Heart left ventricle (tissue), 16 donors: ENCODE results near the gene ITGA5. TPM values are rescaled to one million over a fixed set of nuclear protein-coding genes. Genes with fewer than 3 reads are reported as not detected.
A peak's percentile ranks its signal among the peaks of the same experiment; 100 is the strongest.

Experiments used
- ATAC-seq, 4 donors: fragments of 200-7000 bp; cut with Tn5 transposase; one replicate each; pipeline ENCODE4 v1.9.1; 2020 to 2022; ENCODE audit warnings: moderate library complexity in 4 of 4, mild to moderate bottlenecking in 3 of 4, moderate number of reproducible peaks in 1 of 4
- DNase-seq, 5 donors: peaks; one replicate each; pipeline ENCODE4 v3.0.0-alpha.2; 2020
- H3K27ac ChIP-seq, 12 donors: fragments of 200-600 bp; sonication (generic) in 4 of 12; one replicate each; pipeline versions ENCODE4 v1.5.0 to v1.8.0; 2016 to 2022; ENCODE audit warnings: mild to moderate bottlenecking in 2 of 12
- H3K27me3 ChIP-seq, 9 donors: fragments of 200-600 bp; sonication (generic) in 2 of 9; one replicate each; pipeline versions ENCODE4 v1.5.1 to v1.8.0; 2016 to 2022; ENCODE audit warnings: mild to moderate bottlenecking in 3 of 9
- H3K36me3 ChIP-seq, 9 donors: fragments of 200-600 bp; sonication (generic) in 2 of 9; one replicate each; pipeline versions ENCODE4 v1.5.0 to v1.8.0; 2018 to 2022; ENCODE audit warnings: mild to moderate bottlenecking in 2 of 9
- H3K4me1 ChIP-seq, 12 donors: fragments of 200-600 bp; sonication (generic) in 4 of 12; one replicate each; pipeline versions ENCODE4 v1.5.0 to v1.8.0; 2016 to 2022; ENCODE audit warnings: mild to moderate bottlenecking in 3 of 12
- H3K4me3 ChIP-seq, 12 donors: fragments of 200-600 bp; sonication (generic) in 4 of 12; one replicate each; pipeline versions ENCODE4 v1.5.0 to v1.8.0; 2017 to 2022; ENCODE audit warnings: mild to moderate bottlenecking in 9 of 12, moderate library complexity in 4 of 12
- H3K9me3 ChIP-seq, 12 donors: fragments of 200-600 bp; sonication (generic) in 4 of 12; one replicate each; pipeline versions ENCODE4 v1.5.0 to v1.8.0; 2016 to 2022; ENCODE audit warnings: mild to moderate bottlenecking in 1 of 12
- POLR2A ChIP-seq, 2 donors: fragments of 450-650 bp; IDR thresholded peaks; one replicate each; pipeline ENCODE4 v1.6.1; 2017; ENCODE audit warnings: antibody characterized with exemption in 2 of 2, mild to moderate bottlenecking in 2 of 2, moderate library complexity in 2 of 2
- WGBS, 4 donors: extraction: QIAGEN DNeasy Blood & Tissue Kit in 2 of 4; methylation state at CpG; one replicate each; pipeline versions ENCODE4 v1.1.5 to v1.1.7; 2013 to 2018; 5-methylcytosine and 5-hydroxymethylcytosine counted together
- intact Hi-C, 10 donors: fragments of 100-400 bp; cut with DNase I; formaldehyde crosslinking; loops; one replicate each; pipeline versions ENCODE4 v1.11.1 to v1.14.2; 2022
- long read RNA-seq, 3 donors: library from polyadenylated mRNA; unstranded; transcript quantifications; one replicate each; pipeline ENCODE4 v2.0.0, GENCODE V29; 2020 to 2021
- polyA plus RNA-seq, 2 donors: library from polyadenylated mRNA; stranded (reverse); fragments of 200-250 nt; gene quantifications; one replicate each; pipeline ENCODE4 v1.2.3, GENCODE V29; 2013
- total RNA-seq, 9 donors: library from RNA; depleted of rRNA in 2 of 9; stranded (reverse); fragments of >200 nt in 2 of 9; fragmentation: NEBNext Ultra II Directional in 3 of 9; extraction: Animal tissue kit (Norgen Biotek cat#: 25700) in 3 of 9; gene quantifications; one replicate each; pipeline versions ENCODE4 v1.1.0 to v1.2.4, GENCODE V29; 2016 to 2023
- TF ChIP-seq, protein P1 (sequence below), 12 donors: fragments of 200-600 bp; sonication (generic) in 4 of 12; IDR thresholded peaks; one replicate each; pipeline versions ENCODE4 v1.5.0 to v1.8.0; 2018 to 2022; ENCODE audit warnings: antibody characterized with exemption in 12 of 12, mild to moderate bottlenecking in 5 of 12
- donor health status: ischemic (EF 13 %, LVEDD 7.1; RV severe dilation, severe dysfunction).
- donor health status: healthy with polysubstance abuse.
- donor health status: DM: no; HTN: yes; CAD: no.
- donor health status: DM: no; HTN: no; CAD: no.
- donor health status: ischemic (EF 25% LVEDD 6.9; RV normal size, moderate dysfunction).
- donor health status: ischemic (EF 25% LVEDD 5.7; RV mildly dilated, moderate dysfunction).
- donor health status: healthy.
- donor health status: DM: yes; HTN: yes; CAD: no.
- donor health status: ischemic (EF 35%, LVEDD 5.7; RV mildly dilated, moderate dysfunction).
- donor health status: nonischemic (EF 11% LVEDD 7.7; RV severe dilation, severe dysfunction).
- donor health status: DM: yes; HTN: yes; CAD: no.
- donor health status: PGD.
- donor health status: ischemic (EF 29% LVEDD 5.4; RV normal size, mild dysfunction).
- donor health status: nonischemic (EF 23%, LVEDD 6.1; RV moderate dilation, normal function).

Gene ITGA5
- total RNA-seq (100 to 1,000 TPM in 2 of 9 donors, 10 to 100 TPM in 7; 41.6 to 128 (median 55.0) TPM), polyA plus RNA-seq (100 to 1,000 TPM in 1 of 2 donors, 10 to 100 TPM in 1; 33.2 to 301 TPM)
- long read RNA-seq, donor 1, partial matches to known transcripts: 7 of 13 reads
- long read RNA-seq, donor 1, other reads (novel, unspliced or antisense): 6 of 13 reads
- long read RNA-seq, donor 2, full-length matches to known transcripts: 4 of 27 reads
- long read RNA-seq, donor 2, partial matches to known transcripts: 17 of 27 reads
- long read RNA-seq, donor 2, other reads (novel, unspliced or antisense): 6 of 27 reads
- long read RNA-seq, donor 3, partial matches to known transcripts: 24 of 33 reads
- long read RNA-seq, donor 3, other reads (novel, unspliced or antisense): 9 of 33 reads

GRCh38 chr12:54419088-54419887, at the start of gene ITGA5:
Gene ITGA5, minus strand, starts transcription at chr12:54419266. Its CDS starts 68 bp downstream, at chr12:54419198.
- Histone ChIP-seq H3K4me3 (peak within 1 kb of the TSS; percentile 67 to 97 (median 88)), H3K27me3 (no peaks in the 10 kb centered on the region), H3K9me3 (no peaks in the 10 kb centered on the region), H3K36me3 (peaks cover 0 to 2% (median 0%) of the 10 kb centered on the region in 9 donors), H3K27ac (peak within 1 kb of the TSS; percentile 85 to 99 (median 96)), H3K4me1 (peaks cover 4 to 77% (median 54%) of the 10 kb centered on the region in 12 donors)
- WGBS, 4 donors: 2 to 7% (median 4%) methylated on average over 20 to 46 of the region's 46 CpGs
- intact Hi-C loops: loop anchor here in 4 of 10 donors (2.0 kb wide), 2 partner anchors 14 to 18 kb away; no protein-coding TSS in a partner anchor
- TF ChIP-seq, protein P1, sequence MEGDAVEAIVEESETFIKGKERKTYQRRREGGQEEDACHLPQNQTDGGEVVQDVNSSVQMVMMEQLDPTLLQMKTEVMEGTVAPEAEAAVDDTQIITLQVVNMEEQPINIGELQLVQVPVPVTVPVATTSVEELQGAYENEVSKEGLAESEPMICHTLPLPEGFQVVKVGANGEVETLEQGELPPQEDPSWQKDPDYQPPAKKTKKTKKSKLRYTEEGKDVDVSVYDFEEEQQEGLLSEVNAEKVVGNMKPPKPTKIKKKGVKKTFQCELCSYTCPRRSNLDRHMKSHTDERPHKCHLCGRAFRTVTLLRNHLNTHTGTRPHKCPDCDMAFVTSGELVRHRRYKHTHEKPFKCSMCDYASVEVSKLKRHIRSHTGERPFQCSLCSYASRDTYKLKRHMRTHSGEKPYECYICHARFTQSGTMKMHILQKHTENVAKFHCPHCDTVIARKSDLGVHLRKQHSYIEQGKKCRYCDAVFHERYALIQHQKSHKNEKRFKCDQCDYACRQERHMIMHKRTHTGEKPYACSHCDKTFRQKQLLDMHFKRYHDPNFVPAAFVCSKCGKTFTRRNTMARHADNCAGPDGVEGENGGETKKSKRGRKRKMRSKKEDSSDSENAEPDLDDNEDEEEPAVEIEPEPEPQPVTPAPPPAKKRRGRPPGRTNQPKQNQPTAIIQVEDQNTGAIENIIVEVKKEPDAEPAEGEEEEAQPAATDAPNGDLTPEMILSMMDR (IDR thresholded peaks at IDR 0.05): no peak
- peak in 1 of 2 donors; percentile 95 for TF ChIP-seq POLR2A (IDR thresholded peaks at IDR 0.05)
- DNase-seq: peak; percentile 86 to 90 (median 88)
- ATAC-seq: peak; percentile 46 to 81 (median 78)

DNA sequence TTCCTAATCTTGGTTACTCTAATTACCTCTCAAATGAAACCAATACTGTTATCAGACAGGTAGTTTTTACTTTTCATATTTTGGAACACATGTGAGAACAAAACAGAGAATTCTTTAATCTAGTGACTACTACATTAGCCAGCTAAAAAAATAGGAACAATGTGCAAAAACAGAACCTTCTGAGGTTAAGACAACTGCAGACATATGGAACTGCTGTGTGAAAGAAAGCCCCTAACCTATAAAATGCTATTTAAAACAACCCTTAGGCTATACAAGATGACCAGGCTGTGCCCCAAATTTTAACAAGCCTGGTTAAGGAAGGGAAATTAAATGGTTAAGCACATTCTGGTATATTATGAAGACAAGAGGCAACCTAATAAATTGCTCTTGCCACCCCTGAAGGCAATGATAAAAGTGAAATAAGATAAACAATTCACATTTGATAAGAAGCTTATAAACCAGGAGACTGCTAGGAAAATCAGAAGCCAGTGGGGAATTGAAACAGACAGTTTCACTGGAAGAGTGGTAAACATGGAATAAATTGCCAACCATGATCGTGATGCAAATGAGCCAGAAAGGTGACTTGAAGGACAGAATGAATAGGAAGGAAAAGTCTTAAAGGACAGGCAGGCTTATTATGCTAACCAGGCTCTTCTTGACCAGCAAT, 46.9 kb upstream of the ITGA5 start:
- Histone ChIP-seq H3K9me3 (no peaks in the 10 kb centered on the region), H3K27me3 (peaks cover 0 to 8% (median 0%) of the 10 kb centered on the region in 9 donors), H3K36me3 (no peaks in the 10 kb centered on the region), H3K4me3 (no peak overlapping the region), H3K27ac (no peak overlapping the region), H3K4me1 (peaks cover 0 to 7% (median 0%) of the 10 kb centered on the region in 12 donors)
- intact Hi-C loops: no loop called here
- DNase-seq: no peak
- ATAC-seq: no peak
- TF ChIP-seq, protein P1 (IDR thresholded peaks at IDR 0.05): no peak
- WGBS, 4 donors: 24 to 30% (median 29%) methylated on average over 1 of the region's 1 CpG

DNA sequence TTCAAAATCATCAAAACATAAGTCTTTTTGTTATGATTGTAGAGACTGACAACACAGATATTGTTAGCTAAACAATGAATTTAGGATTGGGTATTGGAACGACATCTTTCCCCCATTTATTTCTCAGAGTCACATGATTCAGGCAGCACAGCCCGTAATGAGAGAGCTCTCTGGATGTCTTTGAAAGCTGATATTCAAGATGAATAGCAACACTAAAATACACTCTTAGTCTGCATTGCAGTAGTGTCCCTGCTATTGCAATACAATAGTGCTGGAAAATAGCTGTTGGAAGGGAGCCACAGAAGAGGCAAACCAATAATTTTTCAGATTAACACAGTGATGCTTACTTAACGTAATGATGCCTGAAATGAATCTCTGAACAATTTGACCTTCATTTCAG, 44.4 kb upstream of the ITGA5 start:
- 45 to 49% (median 48%) methylated on average over 3 of the region's 3 CpGs for WGBS, 4 donors
- Histone ChIP-seq H3K36me3 (no peaks in the 10 kb centered on the region), H3K4me3 (no peak overlapping the region), H3K27ac (no peak overlapping the region), H3K4me1 (peaks cover 0 to 7% (median 0%) of the 10 kb centered on the region in 12 donors), H3K27me3 (peaks cover 0 to 12% (median 0%) of the 10 kb centered on the region in 9 donors), H3K9me3 (no peaks in the 10 kb centered on the region)
- DNase-seq (no peak), ATAC-seq (no peak)
- intact Hi-C loops: no loop called here
- TF ChIP-seq, protein P1 (IDR thresholded peaks at IDR 0.05): no peak
- TF ChIP-seq POLR2A (IDR thresholded peaks at IDR 0.05): no peak
